Smooth muscle cell (in vitro differentiated cells): Measurements from ENCODE around the gene HDAC4. TPM values are rescaled to one million over a fixed set of nuclear protein-coding genes. Genes with fewer than 3 reads are reported as not detected.

Source experiments
- DNase-seq: peaks from one replicate; lab custom pipeline; 2025; ENCODE audit not compliant: unreplicated experiment; lab: John Stamatoyannopoulos, UW
- H2AFZ ChIP-seq: fragments of 200-600 bp; sonication (generic); 2 replicates; pipeline ENCODE4 v1.6.0; 2016; ENCODE audit warnings: antibody characterized with exemption, low read depth, mild to moderate bottlenecking
- H3F3A ChIP-seq: fragments of 200-600 bp; sonication (generic); 2 replicates; pipeline ENCODE4 v1.6.0; 2017; ENCODE audit warnings: antibody characterized with exemption, low read depth
- H3K27ac ChIP-seq: fragments of 200-600 bp; sonication (generic); 2 replicates; pipeline ENCODE4 v1.5.1; 2016; ENCODE audit warnings: low read depth, mild to moderate bottlenecking
- H3K27me3 ChIP-seq: fragments of 200-600 bp; sonication (generic); 2 replicates; pipeline ENCODE4 v1.6.1; 2016; ENCODE audit warnings: low read depth, mild to moderate bottlenecking
- H3K36me3 ChIP-seq: fragments of 200-600 bp; sonication (generic); 2 replicates; pipeline ENCODE4 v1.5.1; 2016; ENCODE audit warnings: low read depth
- H3K4me1 ChIP-seq: fragments of 200-600 bp; sonication (generic); 2 replicates; pipeline ENCODE4 v1.5.1; 2016; ENCODE audit warnings: low read depth
- H3K4me2 ChIP-seq: fragments of 200-600 bp; sonication (generic); 2 replicates; pipeline ENCODE4 v1.6.0; 2016; ENCODE audit warnings: mild to moderate bottlenecking
- H3K4me3 ChIP-seq: fragments of 200-600 bp; sonication (generic); 2 replicates; pipeline ENCODE4 v1.5.1; 2016; ENCODE audit warnings: mild to moderate bottlenecking
- H3K79me2 ChIP-seq: fragments of 200-600 bp; sonication (generic); 2 replicates; pipeline ENCODE4 v1.6.0; 2016; ENCODE audit warnings: low read depth, mild to moderate bottlenecking
- H3K9ac ChIP-seq: fragments of 200-600 bp; sonication (generic); 2 replicates; pipeline ENCODE4 v1.6.0; 2016; ENCODE audit warnings: low read depth
- H3K9me3 ChIP-seq: fragments of 200-600 bp; sonication (generic); replicated peaks from 2 replicates; pipeline ENCODE4 v1.5.1; 2016; ENCODE audit warnings: low read depth
- H4K20me1 ChIP-seq: fragments of 200-600 bp; sonication (generic); 2 replicates; pipeline ENCODE4 v1.6.0; 2016; ENCODE audit warnings: low read depth
- WGBS: methylation state at CpG from one replicate; pipeline ENCODE4 v1.1.7; 2016; ENCODE audit warnings: low lambda C conversion rate; 5-methylcytosine and 5-hydroxymethylcytosine counted together
- polyA plus RNA-seq: library from polyadenylated mRNA; unstranded; fragments of >200 nt; fragmentation: Nextera tagmentation; extraction: Ambion mirVana; gene quantifications from 2 replicates; pipeline ENCODE4 v1.2.1, GENCODE V29; 2016
- total RNA-seq: library from RNA; depleted of rRNA; stranded (reverse); fragments of >200 nt; gene quantifications from 2 replicates; pipeline ENCODE4 v1.2.3, GENCODE V29; 2014
- TF ChIP-seq, protein P1 (sequence below): fragments of 200-600 bp; sonication (generic); IDR thresholded peaks from 2 replicates; pipeline ENCODE4 v1.5.1; 2017; ENCODE audit warnings: borderline replicate concordance, mild to moderate bottlenecking, antibody characterized with exemption; ENCODE audit not compliant: insufficient read depth, poor library complexity, severe bottlenecking

Gene HDAC4
- total and polyA plus RNA-seq, 2 experiments from 2014 or later: 6.2 to 35.7 TPM

DNA sequence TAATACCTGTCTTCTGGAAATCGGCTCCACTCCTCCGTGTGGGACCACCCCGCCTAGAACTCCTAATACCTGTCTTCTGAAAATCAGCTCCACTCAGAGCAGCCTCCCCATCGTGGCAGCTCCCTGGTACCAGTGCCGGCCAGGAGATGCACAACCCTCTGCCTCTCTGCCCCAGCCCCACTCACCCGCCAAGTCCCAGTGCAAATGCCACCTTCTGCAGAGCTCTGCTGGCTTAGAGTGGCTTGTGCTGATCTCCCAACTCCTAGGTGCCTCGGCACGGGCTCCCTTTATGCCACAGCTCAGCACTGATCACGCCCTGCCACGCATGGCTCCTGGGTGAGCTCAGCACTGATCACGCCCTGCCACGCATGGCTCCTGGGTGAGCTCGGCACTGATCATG, 258.5 kb downstream of the HDAC4 start:
- no peak for DNase-seq
- Histone ChIP-seq H4K20me1 (no peaks in the 10 kb centered on the region), H2AFZ (no peak overlapping the region), H3K27ac (no peak overlapping the region), H3K9me3 (no peaks in the 10 kb centered on the region), H3K27me3 (no peaks in the 10 kb centered on the region), H3F3A (no peaks in the 10 kb centered on the region), H3K4me1 (no peaks in the 10 kb centered on the region), H3K4me2 (no peak overlapping the region), H3K79me2 (no peaks in the 10 kb centered on the region), H3K4me3 (no peak overlapping the region), H3K9ac (no peak overlapping the region), H3K36me3 (no peaks in the 10 kb centered on the region)
- TF ChIP-seq, protein P1, sequence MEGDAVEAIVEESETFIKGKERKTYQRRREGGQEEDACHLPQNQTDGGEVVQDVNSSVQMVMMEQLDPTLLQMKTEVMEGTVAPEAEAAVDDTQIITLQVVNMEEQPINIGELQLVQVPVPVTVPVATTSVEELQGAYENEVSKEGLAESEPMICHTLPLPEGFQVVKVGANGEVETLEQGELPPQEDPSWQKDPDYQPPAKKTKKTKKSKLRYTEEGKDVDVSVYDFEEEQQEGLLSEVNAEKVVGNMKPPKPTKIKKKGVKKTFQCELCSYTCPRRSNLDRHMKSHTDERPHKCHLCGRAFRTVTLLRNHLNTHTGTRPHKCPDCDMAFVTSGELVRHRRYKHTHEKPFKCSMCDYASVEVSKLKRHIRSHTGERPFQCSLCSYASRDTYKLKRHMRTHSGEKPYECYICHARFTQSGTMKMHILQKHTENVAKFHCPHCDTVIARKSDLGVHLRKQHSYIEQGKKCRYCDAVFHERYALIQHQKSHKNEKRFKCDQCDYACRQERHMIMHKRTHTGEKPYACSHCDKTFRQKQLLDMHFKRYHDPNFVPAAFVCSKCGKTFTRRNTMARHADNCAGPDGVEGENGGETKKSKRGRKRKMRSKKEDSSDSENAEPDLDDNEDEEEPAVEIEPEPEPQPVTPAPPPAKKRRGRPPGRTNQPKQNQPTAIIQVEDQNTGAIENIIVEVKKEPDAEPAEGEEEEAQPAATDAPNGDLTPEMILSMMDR: no peak
- 98% methylated on average over 13 of the region's 13 CpGs for WGBS

DNA sequence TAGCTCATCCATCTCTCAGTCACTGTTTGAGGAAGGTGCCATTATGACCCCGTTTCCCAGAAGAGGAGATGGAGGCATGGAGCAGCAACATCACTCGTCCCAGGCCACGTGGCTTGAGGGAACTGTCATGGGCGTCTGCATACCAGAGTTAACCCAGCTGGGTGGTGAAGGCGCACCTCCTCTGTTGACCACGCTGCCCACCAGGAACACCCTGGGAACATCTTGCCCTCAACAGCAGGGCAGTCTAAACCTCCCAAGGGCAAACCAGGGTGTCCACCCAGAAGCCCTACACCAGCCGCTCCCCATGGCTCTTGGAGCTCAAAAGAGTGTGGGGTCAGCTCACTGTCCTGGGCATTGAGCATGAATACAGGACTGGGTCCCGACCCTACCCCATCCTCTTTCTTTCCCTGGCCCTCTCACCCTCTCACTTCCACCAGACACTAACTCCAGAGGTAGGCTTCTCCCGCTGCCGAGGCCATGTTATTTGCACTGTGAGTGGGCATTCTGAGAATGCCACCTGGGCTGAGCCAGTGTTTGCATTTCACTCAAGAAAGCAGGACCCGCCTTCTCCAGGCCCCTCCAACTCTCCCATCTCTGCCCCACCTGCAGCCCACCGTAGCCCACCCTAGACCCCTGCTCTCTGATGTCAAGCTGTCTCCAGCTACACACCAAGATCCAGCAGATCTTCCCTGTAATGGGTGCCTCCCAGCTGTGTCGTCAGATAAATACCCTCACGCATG, 259.6 kb downstream of the HDAC4 start:
- no peaks in the 10 kb centered on the region for H4K20me1 ChIP-seq
- H3K4me1 ChIP-seq: no peaks in the 10 kb centered on the region
- no peak overlapping the region for H3K4me3 ChIP-seq
- H2AFZ ChIP-seq: no peak overlapping the region
- H3K27me3 ChIP-seq: no peaks in the 10 kb centered on the region
- WGBS: 99% methylated on average over 14 of the region's 14 CpGs
- no peak overlapping the region for H3K4me2 ChIP-seq
- DNase-seq: no peak
- no peaks in the 10 kb centered on the region for H3F3A ChIP-seq
- TF ChIP-seq, protein P1: no peak
- no peak overlapping the region for H3K27ac ChIP-seq
- H3K9ac ChIP-seq: no peak overlapping the region
- no peaks in the 10 kb centered on the region for H3K36me3 ChIP-seq
- H3K79me2 ChIP-seq: no peaks in the 10 kb centered on the region
- no peaks in the 10 kb centered on the region for H3K9me3 ChIP-seq

DNA sequence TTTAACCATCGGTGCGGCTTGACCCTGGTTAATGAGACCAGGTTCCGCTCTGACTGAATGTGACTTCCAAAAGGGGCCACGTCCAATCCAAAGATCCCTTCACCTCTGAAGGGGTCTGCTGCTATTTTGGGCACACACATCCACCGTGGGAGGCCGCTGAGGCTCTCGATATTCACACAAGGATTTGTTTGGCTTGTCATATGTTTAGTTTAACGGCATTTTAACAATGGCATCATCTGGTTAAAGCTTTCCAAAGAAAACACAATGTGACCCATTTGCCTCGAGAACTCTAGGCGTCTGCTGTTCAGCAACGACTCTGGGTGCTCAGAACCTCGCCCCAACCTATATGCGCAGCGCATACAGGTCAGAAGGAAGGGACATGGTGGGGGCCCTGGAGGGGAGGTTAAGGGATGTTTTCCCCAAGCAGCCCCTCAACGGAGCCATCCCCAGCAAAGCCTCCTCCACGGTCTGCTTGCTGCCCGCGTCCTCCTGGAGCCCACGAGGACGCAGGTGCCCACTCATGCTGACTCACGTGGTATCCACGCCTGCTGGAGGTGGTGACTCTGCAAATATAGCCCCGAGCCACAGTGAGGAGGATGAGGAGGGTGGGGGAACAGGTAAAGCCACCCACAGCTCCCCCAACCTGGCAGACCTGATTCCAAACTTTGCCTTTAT, 260.3 kb downstream of the HDAC4 start:
- no peaks in the 10 kb centered on the region for H3K9me3 ChIP-seq
- H3K4me1 ChIP-seq: no peaks in the 10 kb centered on the region
- DNase-seq: no peak
- no peak overlapping the region for H3K4me3 ChIP-seq
- H3K4me2 ChIP-seq: no peak overlapping the region
- no peak overlapping the region for H3K9ac ChIP-seq
- no peaks in the 10 kb centered on the region for H3K27me3 ChIP-seq
- no peaks in the 10 kb centered on the region for H4K20me1 ChIP-seq
- no peaks in the 10 kb centered on the region for H3K36me3 ChIP-seq
- 96% methylated on average over 23 of the region's 23 CpGs for WGBS
- no peaks in the 10 kb centered on the region for H3K79me2 ChIP-seq
- no peak overlapping the region for H2AFZ ChIP-seq
- H3F3A ChIP-seq: no peaks in the 10 kb centered on the region
- TF ChIP-seq, protein P1: no peak
- H3K27ac ChIP-seq: no peak overlapping the region
